IMR-90 (cell line): ENCODE data around the gene TUSC2. TPM values are rescaled to one million over a fixed set of nuclear protein-coding genes. Genes with fewer than 3 reads are reported as not detected.

Source experiments
- ATAC-seq: fragments of 200-7000 bp; cut with Tn5 transposase; 2 replicates; pipeline ENCODE4 v1.9.1; 2020; ENCODE audit warnings: low read depth, mild to moderate bottlenecking, moderate library complexity
- BruUV-seq: library from RNA; stranded (reverse); fragments of 400-500 nt; replicated peaks from 2 replicates; lab custom pipeline; 2021; lab: Mats Ljungman, UMichigan
- CTCF ChIA-PET: fragments of 300-600 bp; formaldehyde crosslinking; extraction: SDS; loops from one replicate; lab custom pipeline; 2021; ENCODE audit warnings: antibody characterized with exemption; lab: Yijun Ruan, JAX
- POLR2A ChIA-PET: fragments of 300-600 bp; sonication (Branson Sonifier 250); formaldehyde crosslinking; loops from one replicate; lab custom pipeline; 2022; ENCODE audit warnings: antibody characterized with exemption; ENCODE audit not compliant: unreplicated experiment; lab: Charles Lee
- DNase-seq: peaks from one replicate; pipeline ENCODE4 v3.0.0; 2013
- H2AFZ ChIP-seq: replicated peaks from 2 replicates; pipeline ENCODE3; 2013; ENCODE audit warnings: low read length, mild to moderate bottlenecking; ENCODE audit not compliant: poor library complexity
- H2AK5ac ChIP-seq: 2 replicates; pipeline ENCODE4 v1.6.1; 2013; ENCODE audit warnings: low read depth, low read length, inconsistent platforms
- H2AK9ac ChIP-seq: replicated peaks from 2 replicates; pipeline ENCODE3; 2013; ENCODE audit warnings: mild to moderate bottlenecking, low read depth, low read length, moderate library complexity; ENCODE audit not compliant: poor library complexity
- H2BK120ac ChIP-seq: 2 replicates; pipeline ENCODE4 v1.6.1; 2013; ENCODE audit warnings: low read depth, low read length, inconsistent platforms
- H2BK15ac ChIP-seq: 3 replicates; pipeline ENCODE4 v1.6.1; 2013; ENCODE audit warnings: low read depth, low read length, inconsistent platforms
- H2BK20ac ChIP-seq: 2 replicates; pipeline ENCODE4 v1.6.1; 2013; ENCODE audit warnings: low read depth, mild to moderate bottlenecking, inconsistent platforms, low read length, moderate library complexity
- H2BK5ac ChIP-seq: 2 replicates; pipeline ENCODE4 v1.6.1; 2013; ENCODE audit warnings: mild to moderate bottlenecking, low read depth, low read length, inconsistent platforms; ENCODE audit not compliant: poor library complexity, severe bottlenecking
- H3K14ac ChIP-seq: replicated peaks from 2 replicates; pipeline ENCODE4 v1.6.1; 2013; ENCODE audit warnings: low read depth, low read length, inconsistent platforms
- H3K18ac ChIP-seq: 2 replicates; pipeline ENCODE4 v1.6.1; 2013; ENCODE audit warnings: low read depth, low read length, control low read depth
- H3K23ac ChIP-seq: 2 replicates; pipeline ENCODE4 v1.6.1; 2013; ENCODE audit warnings: low read depth, low read length, inconsistent platforms
- H3K27ac ChIP-seq: 2 replicates; pipeline ENCODE4 v1.5.1; 2013; ENCODE audit warnings: mild to moderate bottlenecking, control low read depth, low read length; ENCODE audit not compliant: insufficient read depth
- H3K27me3 ChIP-seq: 2 replicates; pipeline ENCODE4 v1.6.1; 2013; ENCODE audit warnings: low read length; ENCODE audit not compliant: control insufficient read depth, insufficient read depth
- H3K36me3 ChIP-seq: 2 replicates; pipeline ENCODE4 v1.6.1; 2013; ENCODE audit warnings: low read length, mixed read lengths; ENCODE audit not compliant: control insufficient read depth, insufficient read depth
- H3K4ac ChIP-seq: 2 replicates; pipeline ENCODE4 v1.6.1; 2013; ENCODE audit warnings: low read depth, low read length, inconsistent platforms
- H3K4me1 ChIP-seq: 2 replicates; pipeline ENCODE4 v1.6.1; 2013; ENCODE audit warnings: low read length, mixed read lengths; ENCODE audit not compliant: control insufficient read depth, insufficient read depth
- H3K4me2 ChIP-seq: 2 replicates; pipeline ENCODE4 v1.6.1; 2013; ENCODE audit warnings: low read depth, mild to moderate bottlenecking, control low read depth, low read length, moderate library complexity
- H3K4me3 ChIP-seq: 2 replicates; pipeline ENCODE4 v1.5.1; 2013; ENCODE audit warnings: low read depth, mild to moderate bottlenecking, control low read depth, low read length, moderate library complexity; ENCODE audit not compliant: insufficient read depth
- H3K56ac ChIP-seq: 2 replicates; pipeline ENCODE4 v1.6.1; 2013; ENCODE audit warnings: low read length, inconsistent platforms; ENCODE audit not compliant: insufficient read depth; ENCODE audit errors: extremely low read depth
- H3K79me1 ChIP-seq, 2 experiments: 2 replicates each; pipeline ENCODE4 v1.6.1; 2013; ENCODE audit warnings: low read length in 2 of 2, inconsistent platforms in 1 of 2, low read depth in 1 of 2
- H3K9ac ChIP-seq: 2 replicates; pipeline ENCODE4 v1.6.1; 2013; ENCODE audit warnings: low read depth, low read length, control low read depth
- H3K9me1 ChIP-seq: 2 replicates; pipeline ENCODE4 v1.6.1; 2013; ENCODE audit warnings: low read length, inconsistent platforms; ENCODE audit not compliant: insufficient read depth
- H3K9me3 ChIP-seq: 2 replicates; pipeline ENCODE4 v1.6.1; 2013; ENCODE audit warnings: low read length; ENCODE audit not compliant: control insufficient read depth, insufficient read depth
- H4K20me1 ChIP-seq: 2 replicates; pipeline ENCODE4 v1.6.1; 2013; ENCODE audit warnings: low read length, inconsistent platforms; ENCODE audit not compliant: insufficient read depth
- H4K5ac ChIP-seq: 2 replicates; pipeline ENCODE4 v1.6.1; 2013; ENCODE audit warnings: mild to moderate bottlenecking, low read depth, low read length, control low read depth
- H4K8ac ChIP-seq, 2 experiments: 2 replicates each; pipeline ENCODE4 v1.6.1; 2013; ENCODE audit warnings: low read depth in 2 of 2, low read length in 2 of 2, control low read depth in 1 of 2, inconsistent platforms in 1 of 2
- H4K91ac ChIP-seq: 2 replicates; pipeline ENCODE4 v1.6.1; 2013; ENCODE audit warnings: low read depth, low read length, inconsistent platforms; ENCODE audit not compliant: insufficient read depth
- CHD1 ChIP-seq: IDR thresholded peaks from 2 replicates; pipeline ENCODE4 v1.6.1; 2012; ENCODE audit warnings: low read depth, low read length, improper control_type of control experiment
- FOS ChIP-seq: fragments of 150-350 bp; IDR thresholded peaks from 2 replicates; pipeline ENCODE4 v1.6.1; 2016; ENCODE audit warnings: low read depth, low read length
- MAFK ChIP-seq: IDR thresholded peaks from 2 replicates; pipeline ENCODE4 v1.6.1; 2012; ENCODE audit warnings: low read depth, low read length, improper control_type of control experiment
- MAZ ChIP-seq: IDR thresholded peaks from 2 replicates; pipeline ENCODE4 v1.6.1; 2012; ENCODE audit warnings: low read depth, mild to moderate bottlenecking, low read length, improper control_type of control experiment, moderate library complexity, borderline replicate concordance
- NFE2L2 ChIP-seq: fragments of 150-350 bp; IDR thresholded peaks from 2 replicates; pipeline ENCODE4 v1.6.1; 2016; ENCODE audit warnings: low read depth, mild to moderate bottlenecking, low read length
- POLR2A ChIP-seq: IDR thresholded peaks from 2 replicates; pipeline ENCODE4 v1.6.1; 2012; ENCODE audit warnings: mild to moderate bottlenecking, low read depth, low read length
- WGBS, 2 experiments: methylation state at CpG; one replicate each; pipeline versions ENCODE4 v1.1.5 to v1.1.7; 2013; ENCODE audit warnings: missing lambda C conversion rate in 2 of 2; ENCODE audit not compliant: insufficient read length in 1 of 2; ENCODE audit errors: extremely low coverage in 2 of 2; 5-methylcytosine and 5-hydroxymethylcytosine counted together
- dilution Hi-C: fragments of 300-500 bp; cut with HindIII; formaldehyde crosslinking; loops from one replicate; pipeline ENCODE4 v1.14.3; 2018; ENCODE audit warnings: low sequenced_read_pairs; ENCODE audit not compliant: unreplicated experiment
- in situ Hi-C: fragments of 300-500 bp; cut with MboI; formaldehyde crosslinking; loops from 3 replicates; pipeline ENCODE4 v1.14.3; 2019; ENCODE audit warnings: low sequenced_read_pairs, inconsistent platforms, mixed read lengths
- intact Hi-C: fragments of 100-400 bp; cut with micrococcal nuclease; formaldehyde crosslinking; loops from 2 replicates; pipeline ENCODE4 v1.10.0; 2022
- polyA plus RNA-seq, 3 experiments: library from polyadenylated mRNA; depleted of rRNA; stranded (reverse); fragments of >200 nt; gene quantifications; 2 replicates each; pipeline ENCODE4 v1.2.3, GENCODE V29; 2012; ENCODE audit warnings: low replicate concordance in 1 of 3
- total RNA-seq: library from RNA; depleted of rRNA; stranded (reverse); fragments of >200 nt; gene quantifications from 2 replicates; pipeline ENCODE4 v1.2.3, GENCODE V29; 2012

The TUSC2 gene
- total and polyA plus RNA-seq, 2 of the 4 experiments (the other 2 are of a cell fraction), result 13.4 to 24.0 TPM

DNA sequence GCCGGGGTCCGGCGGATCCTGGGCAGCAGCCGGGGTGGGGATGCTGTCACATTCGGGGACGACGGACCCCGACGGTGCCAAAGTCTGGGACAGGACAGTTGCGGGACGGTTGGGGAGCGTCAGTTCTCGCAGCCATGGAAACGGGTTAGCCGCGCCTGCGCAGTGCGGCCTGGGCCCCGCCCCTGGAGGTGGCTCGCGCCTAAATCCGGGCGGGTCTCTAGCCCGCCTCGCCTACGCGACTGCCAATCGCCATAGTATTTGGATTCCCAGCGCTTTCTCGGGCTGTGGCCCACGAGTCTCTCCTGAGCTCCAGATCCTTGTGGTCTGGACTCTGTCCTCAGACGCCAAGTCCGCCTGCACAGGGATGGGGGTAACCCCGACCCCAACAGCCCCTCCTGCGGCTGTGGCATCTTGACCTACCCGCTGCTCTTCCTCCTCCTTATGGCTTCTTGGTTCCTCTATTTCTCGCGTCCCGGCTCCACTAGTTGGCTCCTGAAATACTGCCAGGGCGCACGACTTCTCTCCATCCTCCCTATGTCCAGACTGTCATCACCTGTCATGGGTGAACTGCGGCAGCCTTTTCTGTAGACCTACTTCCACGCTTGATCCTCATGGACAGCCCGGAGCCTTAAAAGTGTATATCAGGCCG lies 17.7 kb upstream of the TUSC2 start, which contains the start of gene ZMYND10 (continued):
- no peak for TF ChIP-seq MAFK
- no peak for TF ChIP-seq POLR2A
- TF ChIP-seq FOS, result no peak

DNA sequence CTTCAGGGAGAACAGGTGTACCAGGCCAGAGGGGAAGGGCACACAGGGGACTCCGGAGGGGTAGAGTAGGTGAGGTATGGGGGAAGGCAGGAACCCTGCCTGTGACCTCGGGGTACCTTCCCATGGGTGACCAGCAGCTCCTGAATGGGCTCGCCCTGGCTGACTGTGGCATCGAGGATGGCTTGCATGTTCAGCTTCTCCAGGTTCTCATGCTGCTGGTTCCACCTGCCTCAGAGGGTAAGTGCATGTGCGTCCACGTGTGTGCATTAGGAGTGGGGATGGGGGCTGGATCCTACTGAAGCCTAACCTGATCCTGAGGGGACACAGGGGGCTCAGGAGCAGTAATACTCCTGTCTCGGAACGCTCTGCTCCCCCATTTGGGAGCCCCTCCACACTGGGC lies 17.0 kb upstream of the TUSC2 start:
- peaks cover 9% of the 10 kb centered on the region; the same call in 1 of the 2 replicates for H3K36me3 ChIP-seq
- no peak overlapping the region for H3K18ac ChIP-seq
- no peak overlapping the region for H3K56ac ChIP-seq
- H3K4me3 ChIP-seq, result peak overlapping the region; percentile 48; the same call in 1 of the 2 replicates
- H3K4me1 ChIP-seq, result peaks cover 15% of the 10 kb centered on the region
- peak overlapping the region; percentile 99 for H3K4me2 ChIP-seq
- intact Hi-C loops (loop anchor here (5.0 kb wide), 1 partner anchor 1042 kb away; the partner anchor contains the start of gene MANF), in situ Hi-C loops (loop anchor here (5.0 to 25.0 kb wide), 4 partner anchors 202 to 1817 kb away; partner anchors contain the start of genes ABHD14B, GPR62, MANF and PCBP4), dilution Hi-C loops (no loop called here)
- TF ChIP-seq MAZ (no peak), FOS (no peak), NFE2L2 (no peak), CHD1 (no peak)
- H3K14ac ChIP-seq, result no peak overlapping the region
- no peak overlapping the region for H3K23ac ChIP-seq
- H3K9me3 ChIP-seq, result no peaks in the 10 kb centered on the region
- H2AK9ac ChIP-seq, result no peak overlapping the region
- BruUV-seq, result no TSS peak
- no peaks in the 10 kb centered on the region; the same call in none of the 2 replicates for H3K9me1 ChIP-seq
- ATAC-seq (no peak), DNase-seq (no peak)
- H3K4ac ChIP-seq, result no peak overlapping the region
- no peak overlapping the region for H2BK120ac ChIP-seq
- H2BK20ac ChIP-seq, result no peak overlapping the region
- no peak overlapping the region for H4K5ac ChIP-seq
- H4K8ac ChIP-seq, result no peak overlapping the region
- peaks cover 9 to 20% of the 10 kb centered on the region in 2 experiments for H3K79me1 ChIP-seq
- no peak overlapping the region for H2BK5ac ChIP-seq
- no peak overlapping the region for H3K9ac ChIP-seq
- peak overlapping the region; percentile 95 for H2AFZ ChIP-seq
- H4K20me1 ChIP-seq, result peaks cover 2% of the 10 kb centered on the region
- no peak overlapping the region for H2AK5ac ChIP-seq
- H3K27ac ChIP-seq, result no peak overlapping the region
- 100% methylated on average over 1 of the region's 8 CpGs; no CpG with 5 or more reads in 1 of the 2 experiments for WGBS, 2 experiments
- no peak overlapping the region for H2BK15ac ChIP-seq
- ChIA-PET CTCF (interaction anchor here (0.6 kb wide), 1 partner anchor 197 kb away, joined by 5 read pairs; no protein-coding TSS in a partner anchor), POLR2A (no interaction called here)
- H4K91ac ChIP-seq, result no peak overlapping the region
- H3K27me3 ChIP-seq, result no peaks in the 10 kb centered on the region
